ENCODE measurements around the gene RNF150.
"Not testable (repeated sequence)": the region's sequence is repeated elsewhere in the genome, so short reads cannot be mapped to it uniquely, and the experiment has no call there.

The RNF150 gene

DNA sequence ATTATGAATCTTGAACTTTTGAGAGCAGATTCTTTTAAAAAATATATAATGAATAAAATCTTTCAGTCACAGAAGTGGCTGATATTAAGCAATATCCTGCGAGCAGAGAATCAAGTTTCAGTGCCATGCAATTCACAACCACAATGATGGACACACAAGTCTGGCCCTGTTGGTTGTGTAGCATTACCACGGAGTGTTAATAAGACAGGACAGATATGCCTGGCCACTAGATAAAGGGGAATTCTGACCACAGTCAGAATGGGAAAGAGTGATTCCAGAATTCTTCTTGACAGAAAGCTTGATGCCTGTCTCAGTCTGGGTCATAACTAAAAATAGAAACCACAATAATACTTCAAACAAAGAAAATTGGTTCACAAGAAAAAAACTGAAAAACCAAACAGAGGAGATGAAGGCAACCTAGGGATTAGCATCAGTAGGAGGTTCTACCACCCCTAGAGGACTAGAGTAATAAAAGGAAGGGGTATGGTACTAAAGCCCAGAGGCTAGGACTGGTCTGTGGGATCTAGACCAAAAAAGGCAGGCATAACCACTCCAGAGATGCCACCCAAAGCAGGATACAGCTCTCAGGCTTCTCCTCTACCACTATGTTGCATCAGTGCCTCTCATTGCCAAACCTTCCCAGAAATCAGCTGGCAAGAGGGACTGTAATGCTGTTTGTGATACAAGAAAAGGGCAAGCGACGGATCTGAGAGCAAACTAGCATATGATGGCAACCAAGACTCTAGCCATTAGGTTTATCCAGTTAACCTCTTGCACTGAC is 59.0 kb downstream of the RNF150 start:
- DNase-seq: no peak

DNA sequence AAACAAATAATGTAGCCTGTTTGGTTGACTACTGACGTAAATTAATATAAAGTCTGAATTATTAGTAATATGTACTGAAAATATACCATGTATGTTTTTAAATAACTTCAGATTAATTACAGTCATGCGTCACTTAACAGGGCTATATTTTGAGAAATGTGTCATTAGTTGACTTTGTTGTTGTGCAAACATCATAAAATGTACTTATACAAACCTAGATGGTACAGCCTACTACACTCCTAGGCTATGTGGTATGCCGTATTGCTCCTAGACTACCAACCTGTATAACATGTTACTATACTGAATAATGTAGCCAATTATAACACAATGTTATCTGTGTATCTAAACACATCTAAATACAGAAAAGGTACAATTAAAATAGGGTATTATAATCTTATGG is 66.6 kb downstream of the RNF150 start:
- DNase-seq: no peak

GRCh38 chr4:141065872-141066271 is 67.4 kb downstream of the RNF150 start:
- DNase-seq: no peak

DNA sequence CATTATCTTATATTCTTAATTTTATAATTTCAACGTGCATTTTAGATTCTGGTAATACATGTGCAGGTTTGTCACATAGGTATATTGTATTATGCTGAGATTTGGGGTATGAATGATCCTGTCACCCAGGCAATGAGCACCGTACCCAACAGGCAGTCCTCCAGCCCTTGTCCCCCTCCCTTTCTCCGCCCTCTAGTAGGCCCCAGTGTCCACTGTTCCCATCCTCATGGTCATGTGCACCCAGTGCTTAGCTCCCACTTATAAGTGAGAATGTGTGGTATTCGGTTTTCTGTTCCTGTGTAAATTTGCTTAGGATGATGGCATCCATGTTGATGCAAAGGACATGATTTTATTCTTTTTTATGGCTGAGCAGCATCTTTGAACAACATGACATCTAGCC is 70.6 kb downstream of the RNF150 start:
- DNase-seq: no peak

GRCh38 chr4:141058591-141059512 is 74.4 kb downstream of the RNF150 start:
- DNase-seq: no peak

DNA sequence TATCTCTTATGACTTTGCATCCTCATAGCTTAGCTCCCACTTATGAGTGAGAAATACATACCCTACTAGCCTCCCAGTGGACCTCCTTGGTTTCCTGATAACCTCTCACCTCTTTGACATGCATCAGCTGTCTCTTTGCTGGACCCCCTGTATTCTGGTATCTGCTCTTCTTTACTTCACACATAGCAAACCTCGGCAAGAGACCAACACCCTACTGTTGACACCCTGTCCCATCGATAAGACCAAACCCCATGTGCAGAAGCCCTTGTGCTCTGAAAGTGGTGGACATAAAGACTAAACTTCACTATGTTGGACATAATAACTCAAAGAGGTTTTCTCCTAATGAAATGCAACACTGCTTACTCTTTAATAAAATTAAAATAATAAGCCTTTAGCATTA is 75.7 kb downstream of the RNF150 start:
- DNase-seq: no peak

DNA sequence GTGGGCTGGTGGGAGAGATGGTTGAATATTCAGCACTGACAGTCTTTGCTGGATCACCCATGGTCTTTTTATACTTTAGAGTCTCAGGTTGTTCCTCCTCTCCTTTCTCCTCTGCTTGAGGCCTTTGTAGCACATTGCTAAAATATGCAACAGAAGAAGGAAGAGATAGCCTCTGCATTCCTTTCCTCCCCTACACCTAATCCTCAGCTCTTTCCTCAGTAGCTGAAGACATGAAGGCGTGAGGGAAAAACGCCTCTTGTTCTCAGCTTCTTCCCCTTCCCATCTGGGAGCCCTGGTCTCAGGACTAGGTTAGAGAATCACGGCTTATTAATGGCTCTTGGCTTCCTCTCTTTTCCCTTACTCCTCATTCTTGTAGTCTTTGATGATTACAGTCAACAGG is 76.8 kb downstream of the RNF150 start:
- no peak for DNase-seq

DNA sequence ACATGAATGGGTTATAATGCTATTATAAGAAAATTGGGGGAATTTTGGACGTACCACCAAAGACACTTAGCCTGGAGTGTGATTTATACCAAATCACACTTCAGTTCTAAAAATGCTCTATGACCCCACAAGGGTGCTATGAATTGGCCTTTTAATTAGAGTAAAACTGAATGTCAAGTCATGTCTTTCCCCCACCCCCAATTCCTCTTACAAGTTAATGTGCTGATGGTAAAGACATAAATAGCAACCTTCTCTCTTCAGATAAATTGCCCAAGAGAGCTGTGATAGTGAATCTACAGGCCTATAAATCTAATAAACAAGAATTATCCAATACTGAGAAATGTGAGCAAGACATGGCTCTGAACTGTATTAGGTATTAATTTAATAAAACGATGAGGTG is 78.8 kb downstream of the RNF150 start:
- DNase-seq: no peak

DNA sequence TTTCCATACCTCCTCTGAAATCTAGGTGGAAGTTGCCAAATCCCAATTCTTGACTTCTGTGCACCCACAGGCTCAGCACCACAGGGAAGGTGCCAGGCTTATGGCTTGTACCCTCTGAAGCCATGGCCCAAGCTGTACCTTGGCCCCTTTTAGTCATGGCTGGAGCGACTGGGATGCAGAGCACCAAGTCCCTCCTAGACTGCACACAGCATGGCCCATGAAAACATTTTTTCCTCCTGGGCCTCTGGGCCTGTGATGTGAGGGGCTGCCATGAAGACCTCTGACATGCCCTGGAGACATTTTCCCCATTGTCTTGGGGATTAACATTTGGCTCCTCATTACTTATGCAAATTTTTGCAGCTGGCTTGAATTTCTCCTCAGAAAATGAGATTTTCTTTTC is 82.3 kb downstream of the RNF150 start:
- DNase-seq: not testable (repeated sequence)

- no peak for DNase-seq
These were observed 85.9 kb downstream of the RNF150 start for GRCh38 chr4:141047228-141047884.

DNA sequence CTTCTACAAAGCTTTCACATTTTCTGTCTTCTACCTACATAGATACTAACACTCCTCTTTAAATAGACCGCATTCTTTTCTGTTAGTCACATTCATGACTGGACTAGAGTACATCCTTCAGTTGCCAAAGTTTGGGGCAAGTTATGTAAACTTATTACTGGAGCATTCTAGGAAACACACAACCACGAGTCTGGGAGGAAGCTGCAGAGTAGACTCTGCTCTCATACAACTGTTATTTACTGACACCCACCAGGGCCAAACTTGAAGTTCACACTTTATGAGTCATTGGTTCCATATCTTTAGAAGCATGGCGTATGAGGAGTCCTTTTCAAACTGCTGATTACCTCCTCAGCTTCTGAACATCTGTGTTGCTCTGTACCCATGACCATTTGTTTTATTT is 87.0 kb downstream of the RNF150 start:
- no peak for DNase-seq

GRCh38 chr4:141045848-141046247 is 87.4 kb downstream of the RNF150 start:
- no peak for DNase-seq

- DNase-seq: no peak
These were observed 92.2 kb downstream of the RNF150 start for GRCh38 chr4:141041021-141041476.

- DNase-seq: no peak
These were observed 94.1 kb downstream of the RNF150 start for GRCh38 chr4:141039156-141039555.

DNA sequence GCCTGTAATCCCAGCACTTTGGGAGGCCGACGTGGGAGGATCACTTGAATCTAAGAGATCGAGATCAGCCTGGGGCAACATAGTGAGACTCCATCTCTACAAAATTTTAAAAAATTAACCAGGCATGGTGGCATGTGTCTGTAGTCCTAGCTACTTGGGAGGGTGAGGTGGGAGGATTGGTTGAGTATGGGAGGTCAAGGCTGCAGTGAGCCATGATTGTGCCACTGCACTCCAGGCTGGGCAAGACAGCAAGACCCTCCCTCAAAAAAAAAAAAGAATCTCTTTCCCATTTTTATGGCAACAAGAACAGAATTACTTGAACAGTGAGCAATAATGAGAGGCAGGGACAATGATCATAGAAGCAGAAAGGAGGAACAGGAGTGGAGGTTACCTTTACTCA is 94.8 kb downstream of the RNF150 start:
- DNase-seq: no peak

- no peak for DNase-seq
These were observed 95.8 kb downstream of the RNF150 start for GRCh38 chr4:141037446-141037845.

- no peak for DNase-seq
These were observed 96.5 kb downstream of the RNF150 start for GRCh38 chr4:141036786-141037185.

GRCh38 chr4:141035920-141036319 is 97.3 kb downstream of the RNF150 start:
- no peak for DNase-seq

- DNase-seq: no peak
These were observed 105.2 kb downstream of the RNF150 start for GRCh38 chr4:141028024-141028529.

- DNase-seq: no peak
These were observed 105.8 kb downstream of the RNF150 start for GRCh38 chr4:141027421-141027820.

GRCh38 chr4:141026900-141027299 is 106.4 kb downstream of the RNF150 start:
- DNase-seq: no peak

- DNase-seq: no peak
These were observed 110.2 kb downstream of the RNF150 start for GRCh38 chr4:141023051-141023450.

GRCh38 chr4:141022111-141022695 is 111.1 kb downstream of the RNF150 start:
- DNase-seq: no peak
